Left ventricle myocardium superior (tissue), 1 donor: ENCODE data around the gene BCAS3. TPM values are rescaled to one million over a fixed set of nuclear protein-coding genes. Genes with fewer than 3 reads are reported as not detected.

Experiments
- ATAC-seq: fragments of 200-7000 bp; cut with Tn5 transposase; one replicate; pipeline ENCODE4 v1.9.1; 2020; ENCODE audit warnings: mild to moderate bottlenecking, moderate library complexity
- DNase-seq: peaks from one replicate; pipeline ENCODE4 v3.0.0-alpha.2; 2020
- intact Hi-C: fragments of 100-400 bp; cut with micrococcal nuclease; formaldehyde crosslinking; loops from one replicate; pipeline ENCODE4 v1.11.0; 2022
- total RNA-seq: library from RNA; stranded (reverse); fragmentation: NEBNext Ultra II Directional; extraction: Animal tissue kit (Norgen Biotek cat#: 25700); gene quantifications from one replicate; pipeline ENCODE4 v1.2.1, GENCODE V29; 2021
- donor health status: DM: no; HTN: yes; CAD: no; lungs with severe emphysema.

The BCAS3 gene
- total RNA-seq, 1 donor from 2014 or later: 15.9 TPM

- intact Hi-C loops: no loop called here
- DNase-seq: no peak
- ATAC-seq: no peak
Measured at GRCh38 chr17:61261001-61261637, 583.5 kb downstream of the BCAS3 start.

- ATAC-seq (no peak), DNase-seq (no peak)
- intact Hi-C loops: no loop called here
Measured at GRCh38 chr17:61265397-61265796, 587.7 kb downstream of the BCAS3 start.

- intact Hi-C loops: no loop called here
- DNase-seq (no peak), ATAC-seq (no peak)
Measured at GRCh38 chr17:61267847-61268246, 590.2 kb downstream of the BCAS3 start.

GRCh38 chr17:61275395-61275794 is 597.7 kb downstream of the BCAS3 start:
- ATAC-seq (no peak), DNase-seq (no peak)
- intact Hi-C loops: no loop called here

- intact Hi-C loops: no loop called here
- DNase-seq (no peak), ATAC-seq (no peak)
Measured at GRCh38 chr17:61276806-61277205, 599.2 kb downstream of the BCAS3 start.

- intact Hi-C loops: no loop called here
- DNase-seq: no peak
- ATAC-seq: peak; percentile 89
Measured at GRCh38 chr17:61279476-61280145, 602.0 kb downstream of the BCAS3 start.

GRCh38 chr17:61280338-61280737 is 602.7 kb downstream of the BCAS3 start:
- ATAC-seq: no peak
- DNase-seq: no peak
- intact Hi-C loops: no loop called here

- intact Hi-C loops: no loop called here
- ATAC-seq (no peak), DNase-seq (no peak)
Measured at GRCh38 chr17:61280851-61281250, 603.2 kb downstream of the BCAS3 start.

GRCh38 chr17:61282377-61282776 is 604.7 kb downstream of the BCAS3 start:
- ATAC-seq (no peak), DNase-seq (no peak)
- intact Hi-C loops: no loop called here

- ATAC-seq: no peak
- intact Hi-C loops: no loop called here
- DNase-seq: no peak
Measured at GRCh38 chr17:61283043-61283442, 605.4 kb downstream of the BCAS3 start.

GRCh38 chr17:61284174-61284573 is 606.5 kb downstream of the BCAS3 start:
- no peak for ATAC-seq

GRCh38 chr17:61284746-61285145 is 607.1 kb downstream of the BCAS3 start:
- no peak for DNase-seq
- ATAC-seq: no peak
- intact Hi-C loops: no loop called here

More at GRCh38 chr17:61284174-61284573, 606.5 kb downstream of the BCAS3 start:
- no peak for DNase-seq
- intact Hi-C loops: no loop called here

GRCh38 chr17:61285526-61286320 is 608.1 kb downstream of the BCAS3 start:
- ATAC-seq (peak; percentile 72), DNase-seq (peak; percentile 58)
- intact Hi-C loops: no loop called here

GRCh38 chr17:61286449-61286848 is 608.8 kb downstream of the BCAS3 start:
- no peak for DNase-seq
- no peak for ATAC-seq
- intact Hi-C loops: no loop called here

GRCh38 chr17:61289408-61290385 is 612.0 kb downstream of the BCAS3 start:
- intact Hi-C loops: no loop called here
- ATAC-seq: no peak

GRCh38 chr17:61291451-61292285 is 614.0 kb downstream of the BCAS3 start:
- DNase-seq: no peak
- intact Hi-C loops: no loop called here
- peak; percentile 53 for ATAC-seq

More at GRCh38 chr17:61289408-61290385, 612.0 kb downstream of the BCAS3 start:
- DNase-seq: no peak

GRCh38 chr17:61294286-61294685 is 616.6 kb downstream of the BCAS3 start:
- DNase-seq: no peak
- no peak for ATAC-seq
- intact Hi-C loops: no loop called here

- DNase-seq (no peak), ATAC-seq (peak; percentile 48)
- intact Hi-C loops: no loop called here
Measured at GRCh38 chr17:61294777-61295176, 617.1 kb downstream of the BCAS3 start.
